Nephron (organoid): Measurements from ENCODE around the gene FGFR2.
"Not testable (repeated sequence)": the region's sequence is repeated elsewhere in the genome, so short reads cannot be mapped to it uniquely, and the experiment has no call there.

Experiments used
- H3K27ac Mint-ChIP-seq, 3 experiments: 2 replicates each; pipeline ENCODE4 v1.8.0; 2020; ENCODE audit warnings: mixed read lengths in 3 of 3, mild to moderate bottlenecking in 2 of 3, moderate library complexity in 1 of 3
- H3K27me3 Mint-ChIP-seq: 2 replicates; pipeline ENCODE4 v1.8.0; 2021; ENCODE audit warnings: low read depth, mild to moderate bottlenecking, moderate library complexity, mixed read lengths
- H3K36me3 Mint-ChIP-seq: 2 replicates; pipeline ENCODE4 v1.8.0; 2020; ENCODE audit warnings: low read depth, mixed read lengths
- H3K4me1 Mint-ChIP-seq: 2 replicates; pipeline ENCODE4 v1.8.0; 2020; ENCODE audit warnings: mixed read lengths
- H3K4me3 Mint-ChIP-seq, 3 experiments: 2 replicates each; pipeline ENCODE4 v1.8.0; 2020; ENCODE audit warnings: mild to moderate bottlenecking in 3 of 3, mixed read lengths in 3 of 3, moderate library complexity in 2 of 3
- H3K9me3 Mint-ChIP-seq: 2 replicates; pipeline ENCODE4 v1.8.0; 2020; ENCODE audit warnings: mixed read lengths
- TF ChIP-seq, protein P1 (sequence below), 3 experiments: fragments of 200-600 bp; sonication (generic); IDR thresholded peaks; one replicate each; pipeline ENCODE4 v1.5.0; 2021; ENCODE audit warnings: antibody characterized with exemption in 3 of 3; ENCODE audit not compliant: unreplicated experiment in 3 of 3

The FGFR2 gene

DNA sequence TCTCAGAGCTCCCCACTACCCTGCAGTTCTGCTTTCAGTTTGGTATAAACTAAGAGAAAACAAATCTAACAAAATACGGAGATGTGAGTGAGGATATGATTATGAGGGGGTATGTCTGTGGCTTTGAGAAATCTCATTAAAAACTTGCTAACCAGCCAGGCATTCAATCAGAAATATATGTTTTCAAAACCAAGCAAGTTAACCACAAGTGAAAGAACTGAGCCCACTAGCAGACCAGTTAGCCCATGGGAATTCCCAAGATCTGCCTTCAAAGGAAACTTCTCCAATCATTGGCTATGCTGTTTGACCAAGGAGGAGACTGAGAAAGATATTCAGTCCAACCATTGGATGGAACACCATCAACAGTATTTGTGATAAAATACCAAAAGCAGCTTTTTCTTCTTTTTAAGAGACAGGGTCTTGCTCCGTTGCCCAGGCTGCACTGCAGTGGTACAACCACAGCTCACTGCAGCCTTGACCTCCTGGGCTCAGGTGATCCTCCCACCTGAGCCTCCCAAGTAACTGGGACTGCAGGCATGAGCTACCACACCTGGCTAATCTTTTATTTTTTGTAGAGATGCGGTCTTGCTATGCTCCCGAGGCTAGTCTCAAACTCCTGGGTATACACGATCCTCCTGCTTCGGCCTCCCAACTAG is 41.2 kb downstream of the FGFR2 start:
- Mint-ChIP-seq H3K36me3 (peaks cover 28% of the 10 kb centered on the region), H3K9me3 (no peaks in the 10 kb centered on the region), H3K4me1 (peaks cover 53% of the 10 kb centered on the region), H3K27me3 (peaks cover 6% of the 10 kb centered on the region), H3K4me3 (no peak overlapping the region), H3K27ac (peak overlapping the region; percentile 43 to 81 (median 55))
- TF ChIP-seq, protein P1, sequence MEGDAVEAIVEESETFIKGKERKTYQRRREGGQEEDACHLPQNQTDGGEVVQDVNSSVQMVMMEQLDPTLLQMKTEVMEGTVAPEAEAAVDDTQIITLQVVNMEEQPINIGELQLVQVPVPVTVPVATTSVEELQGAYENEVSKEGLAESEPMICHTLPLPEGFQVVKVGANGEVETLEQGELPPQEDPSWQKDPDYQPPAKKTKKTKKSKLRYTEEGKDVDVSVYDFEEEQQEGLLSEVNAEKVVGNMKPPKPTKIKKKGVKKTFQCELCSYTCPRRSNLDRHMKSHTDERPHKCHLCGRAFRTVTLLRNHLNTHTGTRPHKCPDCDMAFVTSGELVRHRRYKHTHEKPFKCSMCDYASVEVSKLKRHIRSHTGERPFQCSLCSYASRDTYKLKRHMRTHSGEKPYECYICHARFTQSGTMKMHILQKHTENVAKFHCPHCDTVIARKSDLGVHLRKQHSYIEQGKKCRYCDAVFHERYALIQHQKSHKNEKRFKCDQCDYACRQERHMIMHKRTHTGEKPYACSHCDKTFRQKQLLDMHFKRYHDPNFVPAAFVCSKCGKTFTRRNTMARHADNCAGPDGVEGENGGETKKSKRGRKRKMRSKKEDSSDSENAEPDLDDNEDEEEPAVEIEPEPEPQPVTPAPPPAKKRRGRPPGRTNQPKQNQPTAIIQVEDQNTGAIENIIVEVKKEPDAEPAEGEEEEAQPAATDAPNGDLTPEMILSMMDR (IDR thresholded peaks at IDR 0.05; ENCODE audit: unreplicated experiment in 3 of 3), result no peak

DNA sequence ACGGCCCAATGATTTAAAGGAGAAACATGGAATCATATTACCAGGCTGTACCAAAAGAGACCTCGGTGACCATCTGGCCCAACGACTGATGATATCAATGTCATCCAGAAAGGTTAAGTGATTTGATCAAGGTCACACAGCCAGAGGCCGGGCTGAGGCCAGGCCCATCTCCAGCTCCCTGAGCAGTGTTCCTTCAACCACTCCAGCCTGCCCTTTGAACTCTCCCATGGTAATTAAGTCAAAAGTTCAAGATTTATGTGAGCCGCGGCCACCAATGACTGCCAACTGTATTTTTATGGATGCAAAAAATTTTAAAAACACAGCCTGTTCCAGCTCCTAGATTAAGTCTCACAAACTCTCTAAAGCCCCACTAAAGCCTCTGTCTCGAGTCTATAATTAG is 41.8 kb downstream of the FGFR2 start:
- TF ChIP-seq, protein P1 (IDR thresholded peaks at IDR 0.05; ENCODE audit: unreplicated experiment in 3 of 3), result no peak
- Mint-ChIP-seq H3K4me1 (peaks cover 53% of the 10 kb centered on the region), H3K27me3 (peaks cover 6% of the 10 kb centered on the region), H3K9me3 (peaks cover 2% of the 10 kb centered on the region), H3K36me3 (peaks cover 28% of the 10 kb centered on the region), H3K27ac (peak overlapping the region; percentile 43 to 81 (median 55)), H3K4me3 (peak overlapping the region in 1 of 3 experiments; percentile 10)

DNA sequence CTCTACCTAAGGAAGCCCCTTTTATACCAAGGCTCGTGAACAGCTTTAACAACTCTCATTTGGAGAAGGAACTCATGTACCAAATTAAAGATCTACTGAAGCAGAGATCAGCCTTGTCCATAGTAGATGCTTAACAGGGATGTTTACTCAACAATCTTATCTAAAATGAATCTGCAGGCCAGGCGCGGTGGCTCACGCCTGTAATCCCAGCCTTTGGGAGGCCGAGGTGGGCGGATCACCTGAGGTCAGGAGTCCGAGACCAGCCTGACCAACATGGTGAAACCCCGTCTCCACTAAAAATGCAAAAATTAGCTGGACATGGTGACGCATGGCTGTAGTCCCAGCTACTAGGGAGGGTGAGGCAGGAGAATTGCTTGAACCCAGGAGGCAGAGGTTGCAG is 43.3 kb downstream of the FGFR2 start:
- peak overlapping the region in 1 of 3 experiments; percentile 56 for H3K27ac Mint-ChIP-seq

DNA sequence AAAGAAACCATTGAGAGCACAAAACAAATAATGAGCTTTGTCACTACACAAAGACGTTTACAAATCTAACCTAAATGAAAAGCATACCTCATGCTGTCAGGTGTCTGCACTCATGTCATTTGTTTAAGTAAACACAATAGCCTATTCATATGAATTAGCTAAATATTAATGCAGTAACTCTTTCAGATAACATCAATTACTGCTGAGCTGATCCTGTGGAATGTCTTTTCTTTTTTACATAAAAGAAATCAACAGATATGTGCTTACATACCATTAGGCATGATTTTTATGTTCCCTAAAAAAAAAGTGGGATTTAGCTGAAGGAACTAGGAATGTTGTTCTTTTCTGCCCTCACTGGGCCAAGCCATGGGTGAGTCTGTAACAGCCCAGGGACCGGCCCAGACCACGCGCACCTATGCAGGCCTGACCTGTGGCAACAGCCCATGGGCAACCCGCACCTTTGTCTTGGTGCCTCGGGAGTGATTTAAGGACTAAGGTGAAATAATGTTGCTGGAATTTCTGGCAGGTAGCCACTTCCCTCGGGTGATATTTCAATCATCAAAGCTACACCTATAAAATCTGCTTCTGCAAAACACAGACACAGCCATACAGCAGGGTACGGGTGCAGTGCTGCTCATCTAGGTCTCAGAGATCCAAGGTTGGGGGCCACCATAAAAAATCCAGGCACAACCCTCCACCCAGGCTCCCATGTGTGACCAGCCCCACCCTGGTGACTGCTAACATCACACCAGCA is 44.6 kb downstream of the FGFR2 start:
- H3K4me1 Mint-ChIP-seq, result peaks cover 41% of the 10 kb centered on the region
- peak overlapping the region; percentile 76 to 85 (median 82) for H3K27ac Mint-ChIP-seq
- H3K36me3 Mint-ChIP-seq, result peaks cover 47% of the 10 kb centered on the region
- TF ChIP-seq, protein P1 (IDR thresholded peaks at IDR 0.05; ENCODE audit: unreplicated experiment in 3 of 3), result no peak
- H3K4me3 Mint-ChIP-seq, result no peak overlapping the region
- peaks cover 5% of the 10 kb centered on the region for H3K9me3 Mint-ChIP-seq
- H3K27me3 Mint-ChIP-seq, result peaks cover 6% of the 10 kb centered on the region

More for the DNA sequence above, 43.3 kb downstream of the FGFR2 start:
- Mint-ChIP-seq H3K36me3 (peaks cover 35% of the 10 kb centered on the region), H3K4me1 (peaks cover 53% of the 10 kb centered on the region)
- not testable (repeated sequence) for H3K4me3 Mint-ChIP-seq, H3K27me3 Mint-ChIP-seq, H3K9me3 Mint-ChIP-seq

DNA sequence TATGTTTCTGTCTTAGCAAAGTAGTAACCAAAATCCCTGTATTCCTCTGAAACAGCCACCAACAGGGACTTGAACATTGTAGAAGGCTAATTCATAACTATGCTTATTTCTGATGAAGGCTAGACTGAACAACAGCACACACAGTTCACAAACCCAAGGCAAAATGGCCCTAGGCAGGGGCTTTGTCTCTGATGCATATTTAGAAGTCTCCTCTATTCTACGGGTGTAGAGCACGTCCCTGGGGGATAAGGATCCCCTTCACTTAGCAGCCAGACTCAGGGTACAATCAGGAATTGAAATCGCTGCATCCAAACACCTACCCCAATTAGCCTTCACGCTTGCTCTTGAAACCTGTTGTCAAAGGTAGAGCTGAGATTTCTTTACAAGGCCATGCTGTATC is 45.5 kb downstream of the FGFR2 start:
- H3K27ac Mint-ChIP-seq, result peak overlapping the region; percentile 76 to 85 (median 82)
- H3K36me3 Mint-ChIP-seq, result peaks cover 52% of the 10 kb centered on the region
- H3K27me3 Mint-ChIP-seq, result peaks cover 6% of the 10 kb centered on the region
- peaks cover 5% of the 10 kb centered on the region for H3K9me3 Mint-ChIP-seq
- H3K4me3 Mint-ChIP-seq, result no peak overlapping the region
- TF ChIP-seq, protein P1 (IDR thresholded peaks at IDR 0.05; ENCODE audit: unreplicated experiment in 3 of 3), result no peak
- H3K4me1 Mint-ChIP-seq, result peaks cover 34% of the 10 kb centered on the region

DNA sequence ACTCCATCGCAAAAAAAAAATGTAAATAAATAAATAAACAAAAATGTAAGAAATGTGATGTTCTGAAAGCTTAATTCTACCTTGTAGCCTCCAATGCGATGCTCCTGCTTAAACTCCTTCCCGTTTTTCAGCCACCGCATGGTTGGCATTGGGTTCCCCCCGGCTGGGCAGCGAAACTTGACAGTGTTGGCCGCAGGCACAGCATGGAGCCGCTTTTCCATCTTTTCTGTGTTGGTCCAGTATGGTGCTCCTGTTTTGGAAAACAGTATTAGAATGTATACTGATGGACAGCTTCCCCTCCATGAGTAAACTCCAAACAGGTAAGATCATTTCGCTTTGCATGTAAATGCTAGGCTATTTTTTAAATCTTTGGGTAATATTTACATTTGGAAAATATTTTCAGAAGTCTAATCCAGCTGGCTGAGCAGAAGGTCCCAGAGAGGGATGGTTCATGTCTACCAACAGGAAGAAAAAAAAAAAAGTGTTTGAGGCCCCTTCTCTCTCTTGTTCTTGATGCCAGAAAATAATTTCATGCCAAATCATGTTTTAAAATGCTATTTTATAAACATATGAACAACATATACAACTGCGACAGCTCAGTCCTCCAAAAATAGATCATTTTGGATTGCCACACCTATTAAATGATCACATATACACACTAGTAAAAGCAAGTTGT is 46.9 kb downstream of the FGFR2 start:
- Mint-ChIP-seq H3K27me3 (peaks cover 6% of the 10 kb centered on the region), H3K36me3 (peaks cover 60% of the 10 kb centered on the region), H3K4me1 (peaks cover 20% of the 10 kb centered on the region), H3K27ac (no peak overlapping the region), H3K4me3 (no peak overlapping the region), H3K9me3 (peaks cover 5% of the 10 kb centered on the region)
- TF ChIP-seq, protein P1 (IDR thresholded peaks at IDR 0.05; ENCODE audit: unreplicated experiment in 3 of 3), result no peak
